Globus pallidus (tissue), 1 donor: Measurements from ENCODE around the gene UGDH.
"Not testable (repeated sequence)": the region's sequence is repeated elsewhere in the genome, so short reads cannot be mapped to it uniquely, and the experiment has no call there.

Source experiments
- DNase-seq: peaks from one replicate; pipeline ENCODE4 v3.0.0-alpha.2; 2015; ENCODE audit warnings: low spot score

UGDH gene

DNA sequence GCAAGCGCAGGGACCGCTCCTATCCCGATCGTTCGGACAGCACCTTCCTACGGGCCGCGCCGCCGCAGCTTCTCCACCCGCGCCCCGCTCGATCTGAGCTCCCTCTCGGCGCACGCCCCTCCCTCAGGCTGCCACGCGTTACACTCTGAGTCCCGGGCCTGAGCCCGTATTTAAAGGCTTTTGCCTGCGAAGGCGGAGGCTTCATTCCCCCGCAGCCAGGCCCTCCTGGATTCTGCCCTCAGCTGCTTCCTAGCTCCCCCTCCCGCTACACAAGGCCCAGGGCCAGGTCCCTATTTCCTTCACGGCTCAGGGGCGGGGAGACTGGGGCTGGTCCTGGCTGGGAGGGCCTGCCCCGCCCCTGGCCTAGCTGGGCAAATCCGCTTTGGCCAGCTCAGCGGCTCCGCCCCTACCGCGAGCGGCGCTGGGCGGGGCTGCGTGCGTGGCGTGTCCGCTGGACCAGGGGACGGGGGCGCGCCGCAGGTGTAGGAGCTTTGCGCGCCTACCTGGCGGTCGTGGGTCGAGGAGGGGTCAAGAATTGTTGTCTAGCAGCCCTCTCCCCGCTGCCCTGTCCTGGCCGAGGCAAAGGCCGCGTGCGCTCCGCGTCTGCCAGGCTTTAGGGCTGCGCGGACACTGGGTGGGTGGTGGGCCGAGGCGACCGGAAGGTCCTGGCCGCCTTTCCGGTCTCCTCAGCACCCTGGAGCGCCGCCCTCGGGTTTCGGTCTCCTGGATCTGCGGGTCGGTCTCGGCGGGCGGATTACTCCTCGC is at the start of gene UGDH:
UGDH (minus strand) TSS at position 144 of the 765 bp plus-strand sequence. CDS start 5,927 bp downstream, outside the sequence.
- DNase-seq, result peak; percentile 99

DNA sequence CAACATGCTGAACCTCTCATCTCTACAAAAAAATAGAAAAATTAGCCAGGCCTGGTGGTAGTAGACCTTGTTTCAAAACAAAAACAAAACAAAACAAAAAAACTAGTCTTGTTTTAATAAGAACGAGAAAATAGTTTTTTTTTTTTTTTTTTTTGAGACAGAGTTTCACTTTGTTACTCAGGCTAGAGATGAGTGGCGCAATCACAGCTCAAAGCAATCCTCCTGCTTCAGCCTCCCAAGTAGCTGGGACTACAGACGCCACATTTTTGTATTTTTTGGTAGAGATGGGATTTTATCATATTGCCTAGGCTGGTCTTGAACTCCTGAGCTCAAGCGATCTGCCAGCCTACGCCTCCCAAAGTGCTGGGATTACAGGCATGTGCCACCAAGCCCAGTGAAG is 47.7 kb upstream of the UGDH start:
- DNase-seq, result no peak

DNA sequence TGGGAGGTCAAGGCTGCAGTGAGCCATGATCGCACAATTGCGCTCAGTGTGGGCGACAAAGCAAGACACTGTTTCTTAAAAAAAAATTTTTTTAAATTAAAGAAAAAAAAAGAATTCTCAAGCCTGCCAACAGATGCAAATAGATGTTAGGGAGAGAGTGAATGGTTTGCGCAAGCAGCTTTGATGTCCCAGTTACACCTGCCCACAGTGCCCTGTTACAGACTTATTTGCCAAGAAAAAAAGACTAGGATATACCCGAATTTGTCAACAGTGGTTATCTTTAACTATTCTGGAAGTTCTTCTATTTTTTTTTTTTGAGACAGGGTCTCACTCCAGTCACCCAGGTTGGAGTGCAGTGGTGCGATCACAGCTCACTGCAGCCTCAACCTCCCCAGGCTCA is 44.3 kb upstream of the UGDH start:
- no peak for DNase-seq

DNA sequence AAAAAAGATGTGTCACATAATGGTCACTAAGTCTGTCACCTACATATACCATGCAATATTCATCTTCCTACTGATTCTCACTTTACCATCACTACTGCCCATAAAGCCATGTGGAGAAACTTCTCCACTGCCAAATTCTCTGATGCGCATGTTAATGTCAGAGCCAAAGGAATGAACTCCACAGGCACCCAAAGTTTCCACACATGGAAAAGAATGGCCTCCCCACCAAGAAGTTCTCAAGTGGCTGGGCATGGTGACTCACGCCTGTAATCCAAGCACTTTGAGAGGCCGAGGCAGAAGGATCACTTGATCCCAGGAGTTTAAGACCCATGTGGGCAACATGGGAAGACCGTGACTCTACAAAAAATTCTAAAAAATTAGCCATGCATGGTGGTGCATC is 43.8 kb upstream of the UGDH start:
- DNase-seq, result no peak

DNA sequence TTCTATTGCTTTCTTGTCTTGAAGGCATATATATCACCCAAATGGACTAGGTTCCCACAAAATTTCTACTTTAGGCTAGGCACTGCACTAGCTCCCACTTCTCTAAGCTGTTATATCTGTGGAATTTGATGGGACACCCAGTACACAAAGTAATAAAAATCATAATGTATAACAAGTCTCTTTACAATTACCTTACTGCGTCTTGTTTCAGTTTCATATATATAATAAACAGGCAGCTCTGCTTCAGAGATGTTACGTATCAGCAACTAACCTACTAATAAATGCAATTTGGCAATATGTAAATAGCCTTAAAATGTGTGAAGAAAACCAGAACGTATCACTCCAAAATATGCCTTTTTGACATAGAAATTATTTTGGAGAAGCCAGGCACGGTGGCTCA is 42.0 kb upstream of the UGDH start:
- no peak for DNase-seq

DNA sequence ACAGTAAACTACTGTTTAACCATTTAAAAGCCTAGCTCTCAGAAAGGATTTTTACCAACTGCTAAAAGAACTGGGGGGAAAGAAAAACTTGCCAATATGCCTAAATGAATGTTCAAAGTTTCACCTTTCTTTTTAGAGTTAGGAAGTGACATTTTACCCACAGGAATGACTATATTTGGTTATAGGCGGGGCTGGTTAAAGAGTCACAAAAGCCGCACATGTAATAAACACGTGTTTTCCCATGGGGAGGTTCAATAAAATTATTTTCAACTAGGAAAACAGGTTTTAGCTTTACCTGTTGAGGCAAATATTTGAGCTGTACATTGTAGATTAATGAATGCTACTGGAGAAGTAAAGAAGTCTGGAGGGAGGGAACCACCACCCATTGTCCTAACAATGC is 41.6 kb upstream of the UGDH start:
- DNase-seq, result no peak

DNA sequence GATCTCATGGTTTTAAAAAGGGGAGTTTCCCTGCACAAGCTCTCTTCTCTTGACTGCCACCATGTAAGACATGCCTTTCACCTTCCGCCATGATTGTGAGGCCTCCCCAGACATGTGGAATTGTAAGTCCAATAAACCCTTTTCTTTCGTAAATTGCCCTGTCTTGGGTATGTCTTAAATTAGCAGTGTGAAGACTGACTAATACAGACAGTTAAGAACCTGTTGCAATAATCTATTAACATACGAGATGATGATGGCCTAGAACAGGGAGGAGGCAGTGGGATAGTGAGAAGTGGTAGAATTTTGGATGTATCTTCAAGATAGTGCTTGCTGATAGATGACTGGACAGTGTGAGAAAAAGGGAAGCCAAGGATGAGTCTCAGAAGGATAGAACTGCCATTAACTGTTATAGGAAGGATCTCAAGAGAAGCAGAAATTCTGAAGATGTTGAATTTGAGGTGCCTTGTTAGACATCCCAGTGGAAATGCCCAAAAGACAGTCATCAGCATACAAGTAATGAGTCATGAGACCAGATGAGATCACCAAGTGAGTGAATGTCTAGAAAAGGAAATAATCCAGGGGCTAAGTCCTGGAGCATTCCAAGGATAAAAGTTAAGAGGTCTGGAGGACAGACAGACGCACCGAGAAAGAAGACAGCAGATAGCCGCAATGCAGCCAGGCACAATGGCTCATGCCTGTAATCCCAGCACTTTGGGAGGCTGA is 38.8 kb upstream of the UGDH start:
- no peak for DNase-seq

DNA sequence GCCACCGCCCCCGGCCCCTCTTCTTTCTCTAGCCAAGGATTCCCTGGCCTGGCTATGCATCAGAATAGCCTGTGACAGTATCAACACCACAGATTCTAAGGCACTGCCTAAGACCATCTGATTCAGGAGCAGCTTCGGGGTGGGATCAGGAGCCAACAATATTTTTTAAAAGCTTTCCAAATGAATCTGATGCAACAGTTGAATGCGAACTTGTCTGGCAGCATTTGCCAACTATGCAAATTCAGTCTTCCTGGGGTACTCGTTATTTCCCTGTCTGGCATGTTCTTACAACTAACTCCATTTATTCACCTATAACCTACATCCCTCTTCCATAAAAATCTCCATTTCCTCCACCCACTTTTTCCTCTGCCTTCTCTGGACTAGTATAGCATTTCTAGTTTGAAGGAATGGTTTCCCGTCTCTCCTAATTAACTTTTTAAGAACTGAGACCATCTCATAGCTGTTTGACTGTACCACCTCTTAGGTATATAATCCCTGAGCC is 36.2 kb upstream of the UGDH start:
- DNase-seq, result no peak

DNA sequence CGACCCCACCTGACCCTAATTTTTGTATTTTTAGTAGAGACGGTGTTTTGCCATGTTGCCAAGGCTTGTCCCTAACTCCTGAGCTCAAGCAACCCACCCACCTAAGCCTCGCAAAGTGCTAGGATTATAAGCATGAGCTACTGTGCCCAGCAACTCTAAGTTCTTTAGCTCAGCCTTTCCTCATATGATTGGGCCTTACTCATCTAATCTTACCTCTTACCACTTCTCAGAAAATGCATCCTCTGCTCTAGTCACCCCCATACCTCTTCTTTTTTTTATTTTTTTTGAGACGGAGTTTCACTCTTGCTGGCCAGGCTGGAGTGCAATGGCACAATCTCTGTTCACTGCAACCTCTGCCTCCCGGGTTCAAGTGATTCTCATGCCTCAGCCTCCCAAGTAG is 35.6 kb upstream of the UGDH start:
- no peak for DNase-seq

DNA sequence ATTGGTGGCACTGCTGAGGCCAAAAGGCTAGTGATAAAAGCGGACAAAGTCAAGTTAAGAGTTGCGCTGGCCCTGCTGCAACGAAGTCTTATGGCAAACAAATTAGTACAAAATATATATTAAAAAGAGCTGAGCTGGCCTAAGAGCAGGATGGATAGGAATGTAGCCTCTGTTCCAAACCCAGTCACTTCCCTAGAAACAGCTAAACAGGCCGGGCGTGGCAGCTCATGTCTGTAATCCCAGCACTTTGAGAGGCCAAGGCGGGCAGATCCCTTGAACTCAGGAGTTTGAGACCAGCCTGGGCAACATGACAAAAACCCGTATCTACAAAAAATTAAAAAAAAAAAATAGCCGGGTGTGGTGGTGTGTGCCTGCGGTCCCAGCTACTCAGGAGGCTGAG is 32.4 kb upstream of the UGDH start:
- no peak for DNase-seq

DNA sequence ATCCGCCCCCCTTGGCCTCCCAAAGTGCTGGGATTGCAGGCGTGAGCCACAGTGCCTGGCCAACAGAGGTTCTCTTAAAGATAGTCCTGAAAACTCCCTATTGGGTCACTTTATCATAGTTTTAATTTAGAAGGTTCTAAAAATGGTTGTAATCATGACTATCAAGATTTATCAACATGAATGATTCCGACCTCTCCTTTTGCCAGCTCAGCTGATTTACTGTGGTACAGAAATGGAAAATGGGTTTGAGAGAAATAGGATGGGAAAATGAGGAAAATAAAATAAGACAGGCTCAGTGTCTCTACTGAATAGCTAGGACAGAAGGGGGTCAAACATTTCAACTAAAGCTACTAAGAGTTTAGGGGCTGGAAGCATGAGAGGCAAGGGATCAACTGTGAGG is 28.2 kb upstream of the UGDH start:
- no peak for DNase-seq

DNA sequence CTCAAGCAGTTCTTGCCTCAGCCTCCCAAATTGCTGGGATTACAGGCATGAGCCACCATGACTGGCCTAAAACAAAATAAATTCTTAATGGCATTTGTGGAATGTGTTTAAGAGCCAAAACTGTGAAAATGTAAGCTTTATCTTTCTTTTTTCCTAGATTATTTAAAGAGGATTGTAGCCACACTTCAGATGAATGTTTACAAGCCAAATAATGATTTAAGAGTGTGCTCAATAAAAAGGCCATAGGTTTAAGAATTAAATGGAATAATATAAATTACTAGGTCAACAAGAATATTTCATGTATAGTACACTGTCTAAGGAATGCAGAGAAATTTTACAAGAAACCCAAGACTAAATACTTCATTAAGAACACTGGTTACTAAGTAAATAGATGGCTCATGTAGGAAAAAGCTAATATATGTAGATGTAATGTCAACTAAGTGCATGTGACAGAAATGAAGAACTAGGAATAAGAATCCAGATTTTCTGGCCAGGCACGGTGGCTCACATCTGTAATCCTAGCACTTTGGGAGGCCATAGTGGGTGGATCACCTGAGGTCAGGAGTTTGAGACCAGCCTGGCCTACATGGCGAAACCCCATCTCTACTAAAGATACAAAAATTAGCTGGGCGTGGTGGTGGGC is 21.3 kb upstream of the UGDH start:
- DNase-seq, result no peak

DNA sequence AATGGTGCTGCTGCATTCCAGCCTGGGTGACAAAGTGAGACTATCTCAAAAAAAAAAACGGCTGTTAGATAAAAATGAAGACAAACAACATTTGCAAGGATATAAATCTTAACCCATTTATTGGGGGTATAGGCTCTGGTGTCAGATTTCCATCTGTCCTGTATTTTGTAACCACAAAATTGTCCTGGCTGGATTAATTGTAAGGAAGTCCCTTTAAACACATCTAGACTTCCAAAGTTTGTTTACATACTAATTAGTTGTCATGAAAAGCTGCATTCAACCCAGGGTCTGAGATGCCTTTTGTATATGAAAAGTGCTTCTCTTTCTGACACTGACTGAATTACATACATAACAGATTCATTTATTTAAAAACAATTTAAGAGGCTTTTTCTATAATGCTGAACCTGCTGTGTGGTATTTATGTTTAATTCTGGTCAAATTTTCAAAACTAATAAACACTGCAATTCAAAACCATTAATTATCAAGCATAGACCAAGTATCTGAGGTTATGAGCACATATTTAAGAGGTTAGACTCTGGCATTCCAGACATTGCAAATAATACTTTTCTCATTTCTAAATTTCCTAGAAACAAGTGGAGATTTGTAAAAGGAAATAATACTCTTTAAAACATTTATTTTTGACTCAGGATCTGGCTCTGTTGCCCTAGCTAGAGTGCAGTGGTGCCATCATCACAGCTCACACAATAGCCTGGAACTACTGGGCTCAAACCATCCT is 17.5 kb upstream of the UGDH start:
- peak; percentile 33 for DNase-seq

DNA sequence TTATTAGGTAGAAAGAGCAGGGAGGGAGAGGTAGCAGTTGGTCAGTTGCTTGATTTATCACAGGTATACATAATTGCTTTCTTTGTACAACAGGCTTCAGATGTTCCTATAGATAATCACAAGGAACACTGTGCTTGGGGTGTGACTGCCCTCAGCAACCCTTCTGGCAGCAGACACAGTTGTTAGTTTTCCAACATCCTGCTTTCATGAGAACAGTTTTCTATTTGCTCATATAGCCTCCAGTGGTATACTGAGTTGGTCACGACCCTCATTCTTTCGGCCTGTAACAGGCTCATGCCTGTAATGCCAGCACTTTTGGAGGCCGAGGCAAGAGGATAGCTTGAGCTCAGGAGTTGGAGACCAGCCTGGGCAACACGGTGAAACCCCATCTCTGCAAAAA is 16.8 kb upstream of the UGDH start:
- DNase-seq, result not testable (repeated sequence)

DNA sequence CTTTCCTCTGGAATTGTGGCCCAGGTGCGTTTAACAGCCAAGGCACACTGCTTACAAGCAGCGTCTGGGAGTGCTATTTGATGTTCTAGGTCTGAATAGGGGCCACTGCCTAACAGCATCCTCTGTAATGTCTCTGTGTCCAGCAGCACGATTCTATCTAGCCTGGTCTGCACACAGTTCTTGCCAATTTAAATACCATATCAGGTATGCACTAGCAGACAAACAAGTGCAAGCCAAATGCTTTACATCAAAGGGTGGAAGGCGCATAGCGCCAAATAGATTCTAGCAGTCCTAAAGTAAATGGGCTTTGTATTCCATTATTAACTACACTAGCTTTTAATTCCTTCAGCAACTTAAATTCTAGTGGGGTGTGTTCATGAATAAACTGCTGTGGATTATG is 15.8 kb upstream of the UGDH start:
- DNase-seq, result no peak

DNA sequence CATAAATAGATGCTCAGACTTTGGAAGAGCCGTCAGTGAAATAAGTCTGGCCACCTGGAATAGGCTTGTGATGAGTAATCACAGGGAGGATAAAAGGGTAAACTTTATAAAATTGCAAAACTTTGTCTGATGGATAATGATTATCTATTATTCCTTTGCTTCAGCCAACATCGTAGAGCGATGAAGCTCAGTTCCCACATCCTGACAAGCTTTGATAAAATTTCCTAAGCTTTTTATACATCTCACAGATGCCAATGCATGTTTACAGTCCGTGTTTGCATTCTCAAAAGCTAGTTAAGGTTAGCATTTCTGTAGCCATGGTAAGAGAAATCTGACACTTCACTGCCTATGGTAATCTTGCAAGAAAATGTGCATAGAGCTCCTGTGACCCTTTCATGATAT is 15.4 kb upstream of the UGDH start:
- no peak for DNase-seq

DNA sequence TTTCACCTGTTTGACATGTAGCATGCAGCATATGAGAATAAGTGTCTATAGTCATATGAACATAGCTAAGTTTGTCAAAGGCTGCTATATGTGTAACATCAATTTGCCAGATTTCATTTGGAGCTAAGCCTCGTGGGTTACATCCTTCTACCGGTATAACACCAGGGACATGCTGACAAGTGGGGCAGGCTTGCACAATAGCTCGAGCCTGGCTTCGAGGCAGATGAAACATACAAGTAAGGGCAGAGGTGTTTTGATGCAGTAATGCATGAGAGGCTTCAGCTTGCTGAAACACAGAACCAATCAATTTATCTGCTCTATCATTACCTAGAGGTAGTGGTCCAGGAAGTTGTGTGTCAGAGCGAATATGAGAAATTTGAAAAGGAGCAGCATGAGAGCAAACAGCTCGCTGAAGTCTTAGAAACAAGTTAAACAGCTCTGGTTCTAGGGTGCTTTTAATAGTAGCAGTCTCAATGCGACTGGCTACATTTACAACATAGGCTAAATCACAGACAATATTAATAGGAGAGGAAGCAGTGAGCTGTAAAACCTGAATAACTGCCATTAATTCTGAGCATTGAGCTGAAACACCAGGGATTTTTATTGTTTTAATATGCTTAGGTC is 14.9 kb upstream of the UGDH start:
- DNase-seq, result no peak

DNA sequence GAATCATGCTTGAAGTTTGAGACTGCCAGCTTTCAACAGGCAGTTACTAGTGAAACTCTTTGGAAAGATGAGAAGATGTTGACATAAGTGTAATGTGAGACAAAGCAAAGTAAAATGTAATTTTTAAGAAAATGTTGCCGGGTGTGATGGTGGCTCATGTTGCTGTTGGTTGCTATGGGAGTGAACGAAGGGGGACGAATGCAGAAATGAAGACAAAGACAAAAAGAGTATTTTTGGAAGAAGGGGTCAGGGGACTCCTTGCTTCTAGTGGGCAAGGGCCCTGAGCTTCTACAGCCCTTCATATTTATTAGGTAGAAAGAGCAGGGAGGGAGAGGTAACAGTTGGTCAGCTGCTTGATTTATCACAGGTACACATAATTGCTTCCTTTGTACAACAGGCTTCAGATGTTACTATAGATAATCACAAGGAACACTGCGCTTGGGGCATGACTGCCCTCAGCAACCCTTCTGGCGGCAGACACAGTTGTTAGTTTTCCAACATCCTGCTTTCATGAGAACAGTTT is 11.9 kb upstream of the UGDH start:
- DNase-seq, result no peak

DNA sequence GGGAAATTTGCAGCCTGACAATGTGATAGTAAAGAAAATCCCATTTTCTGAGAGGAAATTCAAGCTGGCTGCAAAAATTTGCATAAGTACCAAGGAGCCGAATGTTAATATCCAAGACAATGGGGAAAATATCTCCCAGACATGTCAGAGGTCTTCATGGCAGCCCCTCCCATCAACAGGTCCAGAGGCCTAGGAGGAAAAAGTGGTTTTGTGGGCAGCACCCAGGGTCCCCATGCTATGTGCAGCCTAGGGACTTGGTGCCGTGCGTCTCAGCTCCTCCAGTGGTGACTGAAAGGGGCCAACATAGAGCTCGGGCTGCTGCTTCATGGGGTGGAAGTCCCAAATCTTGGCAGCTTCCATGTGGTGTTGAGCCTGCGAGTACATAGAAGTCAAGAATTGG is 6.3 kb upstream of the UGDH start:
- no peak for DNase-seq

DNA sequence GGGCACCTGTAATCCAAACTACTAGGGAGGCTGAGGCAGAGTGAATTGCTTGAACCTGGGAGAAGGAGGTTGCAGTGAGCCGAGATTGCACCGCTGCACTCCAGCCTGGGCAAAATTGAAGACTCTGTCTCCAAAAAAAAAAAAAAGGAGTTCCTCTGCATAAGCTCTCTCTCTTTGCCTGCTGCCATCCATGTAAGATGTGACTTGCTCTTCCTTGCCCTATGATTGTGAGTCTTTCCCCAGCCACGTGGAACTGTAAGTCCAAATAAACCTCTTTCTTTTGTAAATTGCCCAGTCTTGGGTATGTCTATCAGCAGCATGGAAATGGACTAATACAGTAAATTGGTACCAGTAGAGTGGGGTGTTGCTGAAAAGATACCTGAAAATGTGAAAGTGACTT is 5.0 kb upstream of the UGDH start:
- DNase-seq, result not testable (repeated sequence)

DNA sequence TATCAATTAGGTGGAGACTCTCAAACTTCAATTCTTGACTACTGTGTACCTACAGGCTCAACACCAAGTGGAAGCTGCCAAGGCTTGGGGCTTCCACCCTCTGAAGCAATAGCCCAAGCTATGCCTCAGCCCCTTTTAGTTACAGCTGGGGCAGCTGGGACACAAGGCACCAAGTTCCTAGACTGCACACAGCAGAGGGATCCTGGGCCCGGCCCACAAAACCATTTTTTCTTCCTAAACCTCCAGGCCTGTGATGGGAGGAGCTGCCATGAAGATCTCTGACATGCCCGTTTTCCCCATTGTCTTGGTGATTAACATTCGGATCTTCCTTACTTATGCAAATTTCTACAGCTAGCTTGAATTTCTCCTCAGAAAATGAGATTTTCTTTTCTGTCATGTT is 3.4 kb upstream of the UGDH start:
- no peak for DNase-seq

DNA sequence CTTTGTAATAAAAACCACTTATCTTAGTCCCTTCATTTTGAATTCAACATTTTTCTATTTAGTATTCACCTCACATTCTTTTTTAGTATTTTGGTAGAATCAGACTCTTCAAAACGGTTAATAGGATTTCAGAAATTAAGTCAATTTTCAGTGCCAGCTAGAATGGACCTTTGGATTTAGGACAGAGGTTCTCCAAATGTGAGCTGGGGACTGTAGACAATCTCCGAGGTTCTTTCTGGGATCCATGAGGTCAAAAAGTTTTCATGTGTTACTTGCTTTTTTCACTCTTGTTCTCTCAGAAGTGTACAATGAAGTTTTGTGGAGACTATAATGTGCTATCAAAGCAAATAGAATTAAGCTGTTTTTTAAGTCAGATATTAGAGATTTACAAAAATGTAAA is 2.3 kb upstream of the UGDH start:
- DNase-seq, result no peak
